NCI-H1436 treated with DMSO at 0.1 percent for 48 hours (cell line): ENCODE measurements around the gene RYR2.
A peak's percentile ranks its signal among the peaks of the same experiment; 100 is the strongest.

ENCODE experiments used
- DNase-seq: peaks from one replicate; lab custom pipeline; 2025; lab: John Stamatoyannopoulos, UW

RYR2 gene

GRCh38 chr1:237467320-237467719 lies 425.3 kb downstream of the RYR2 start:
- no peak for DNase-seq

- no peak for DNase-seq
Observed at GRCh38 chr1:237470712-237471338, 428.8 kb downstream of the RYR2 start.

- DNase-seq: no peak
Observed at GRCh38 chr1:237471377-237471776, 429.4 kb downstream of the RYR2 start.

- DNase-seq: no peak
Observed at GRCh38 chr1:237471956-237472355, 430.0 kb downstream of the RYR2 start.

GRCh38 chr1:237473854-237474253 lies 431.9 kb downstream of the RYR2 start:
- no peak for DNase-seq

- no peak for DNase-seq
Observed at GRCh38 chr1:237478082-237478481, 436.1 kb downstream of the RYR2 start.

GRCh38 chr1:237478842-237479241 lies 436.9 kb downstream of the RYR2 start:
- no peak for DNase-seq

GRCh38 chr1:237482777-237483176 lies 440.8 kb downstream of the RYR2 start:
- DNase-seq: no peak

GRCh38 chr1:237492359-237492758 lies 450.4 kb downstream of the RYR2 start:
- no peak for DNase-seq

- DNase-seq: no peak
Observed at GRCh38 chr1:237500566-237500965, 458.6 kb downstream of the RYR2 start.

- DNase-seq: no peak
Observed at GRCh38 chr1:237503292-237503691, 461.3 kb downstream of the RYR2 start.

GRCh38 chr1:237507005-237507404 lies 465.0 kb downstream of the RYR2 start:
- DNase-seq: no peak

- DNase-seq: no peak
Observed at GRCh38 chr1:237509748-237510147, 467.8 kb downstream of the RYR2 start.

GRCh38 chr1:237525102-237525501 lies 483.1 kb downstream of the RYR2 start:
- no peak for DNase-seq

- no peak for DNase-seq
Observed at GRCh38 chr1:237527761-237528160, 485.8 kb downstream of the RYR2 start.

- DNase-seq: no peak
Observed at GRCh38 chr1:237528545-237528944, 486.6 kb downstream of the RYR2 start.

- DNase-seq: no peak
Observed at GRCh38 chr1:237539055-237539454, 497.1 kb downstream of the RYR2 start.

- no peak for DNase-seq
Observed at GRCh38 chr1:237542525-237543418, 500.8 kb downstream of the RYR2 start.

GRCh38 chr1:237553078-237553477 lies 511.1 kb downstream of the RYR2 start:
- DNase-seq: no peak

- DNase-seq: no peak
Observed at GRCh38 chr1:237556911-237557310, 514.9 kb downstream of the RYR2 start.

- DNase-seq: peak; percentile 40
Observed at GRCh38 chr1:237562242-237562823, 520.3 kb downstream of the RYR2 start.

GRCh38 chr1:237565236-237565635 lies 523.3 kb downstream of the RYR2 start:
- no peak for DNase-seq

- no peak for DNase-seq
Observed at GRCh38 chr1:237566581-237566980, 524.6 kb downstream of the RYR2 start.
